Fibroblast of pulmonary artery (primary cell): ENCODE results near the gene CAMK4.
"Not testable (repeated sequence)": the region's sequence is repeated elsewhere in the genome, so short reads cannot be mapped to it uniquely, and the experiment has no call there.

Experiments
- DNase-seq: peaks from one replicate; pipeline ENCODE4 v3.0.0-alpha.2; 2010; ENCODE audit warnings: low read depth
- H3K4me3 ChIP-seq: replicated peaks from 2 replicates; pipeline ENCODE4 v1.5.1; 2011; ENCODE audit warnings: low read depth, mild to moderate bottlenecking, control low read depth, low read length, moderate library complexity
- CTCF ChIP-seq: IDR thresholded peaks from 2 replicates; pipeline ENCODE4 v1.5.1; 2011; ENCODE audit warnings: mild to moderate bottlenecking, control low read depth, low read length, inconsistent platforms; ENCODE audit errors: missing control alignments

Gene CAMK4

GRCh38 chr5:111284825-111285224 lies 60.6 kb downstream of the CAMK4 start:
- no peak for TF ChIP-seq CTCF
- no peak overlapping the region for H3K4me3 ChIP-seq
- DNase-seq, result no peak

GRCh38 chr5:111294551-111294950 lies 70.4 kb downstream of the CAMK4 start:
- TF ChIP-seq CTCF, result no peak
- no peak for DNase-seq
- H3K4me3 ChIP-seq, result no peak overlapping the region

- no peak for TF ChIP-seq CTCF
- H3K4me3 ChIP-seq, result no peak overlapping the region
- no peak for DNase-seq
These were observed 71.5 kb downstream of the CAMK4 start for GRCh38 chr5:111295649-111296048.

- H3K4me3 ChIP-seq, result no peak overlapping the region
- DNase-seq, result no peak
- TF ChIP-seq CTCF, result no peak
These were observed 72.4 kb downstream of the CAMK4 start for GRCh38 chr5:111296570-111296969.

- no peak overlapping the region for H3K4me3 ChIP-seq
- peak; percentile 50 for DNase-seq
- no peak for TF ChIP-seq CTCF
These were observed 74.9 kb downstream of the CAMK4 start for GRCh38 chr5:111299067-111299481.

- DNase-seq, result peak; percentile 14
- no peak overlapping the region for H3K4me3 ChIP-seq
- no peak for TF ChIP-seq CTCF
These were observed 75.7 kb downstream of the CAMK4 start for GRCh38 chr5:111299831-111300432.

- no peak for DNase-seq
- H3K4me3 ChIP-seq, result no peak overlapping the region
- TF ChIP-seq CTCF, result no peak
These were observed 77.1 kb downstream of the CAMK4 start for GRCh38 chr5:111301264-111301663.

- not testable (repeated sequence) for DNase-seq, H3K4me3 ChIP-seq
These were observed 77.9 kb downstream of the CAMK4 start for GRCh38 chr5:111302043-111302442.
